Epithelial cell of proximal tubule (primary cell): ENCODE results near the gene CALU. TPM values are rescaled to one million over a fixed set of nuclear protein-coding genes. Genes with fewer than 3 reads are reported as not detected.
A peak's percentile ranks its signal among the peaks of the same experiment; 100 is the strongest.

Source experiments
- DNase-seq: peaks from one replicate; pipeline ENCODE4 v3.0.0-alpha.2; 2011; ENCODE audit warnings: low read depth
- H3K4me3 ChIP-seq: 2 replicates; pipeline ENCODE4 v1.5.1; 2011; ENCODE audit warnings: low read depth, mild to moderate bottlenecking, low read length
- CTCF ChIP-seq: conservative IDR thresholded peaks from 2 replicates; pipeline ENCODE4 v1.5.1; 2012; ENCODE audit warnings: low read depth, mild to moderate bottlenecking, low read length
- total RNA-seq: library from RNA; depleted of rRNA; stranded (reverse); fragments of >200 nt; gene quantifications from 2 replicates; pipeline ENCODE4 v1.2.3, GENCODE V29; 2015

The CALU gene
- total RNA-seq, 1 donor from 2014 or later, result 174 TPM

GRCh38 chr7:128793181-128793547, 54.0 kb downstream of the CALU start:
- no peak for DNase-seq
- no peak for TF ChIP-seq CTCF
- no peak overlapping the region for H3K4me3 ChIP-seq

GRCh38 chr7:128794020-128794419, 54.9 kb downstream of the CALU start:
- peak; percentile 48 for TF ChIP-seq CTCF
- H3K4me3 ChIP-seq, result no peak overlapping the region
- DNase-seq, result no peak

GRCh38 chr7:128794436-128794835, 55.3 kb downstream of the CALU start:
- no peak overlapping the region for H3K4me3 ChIP-seq
- no peak for DNase-seq
- no peak for TF ChIP-seq CTCF

GRCh38 chr7:128795129-128795528, 56.0 kb downstream of the CALU start:
- no peak overlapping the region for H3K4me3 ChIP-seq
- DNase-seq, result no peak
- no peak for TF ChIP-seq CTCF

GRCh38 chr7:128796327-128796726, 57.2 kb downstream of the CALU start:
- TF ChIP-seq CTCF, result no peak
- no peak for DNase-seq
- no peak overlapping the region for H3K4me3 ChIP-seq

- no peak overlapping the region for H3K4me3 ChIP-seq
Measured at GRCh38 chr7:128799451-128799850, 60.3 kb downstream of the CALU start.

More at GRCh38 chr7:128799451-128799850, 60.3 kb downstream of the CALU start:
- TF ChIP-seq CTCF, result no peak
- DNase-seq, result no peak
